Activated CD4-positive, CD25-positive, alpha-beta regulatory T cell treated with anti-CD3 and anti-CD28 coated beads, Interleukin-2, amount 50 U/mL, for 24 hours (primary cell): ENCODE results near the gene LARP7.
A peak's percentile ranks its signal among the peaks of the same experiment; 100 is the strongest.
"Not testable (repeated sequence)": the region's sequence is repeated elsewhere in the genome, so short reads cannot be mapped to it uniquely, and the experiment has no call there.

Source experiments
- ATAC-seq, 2 donors: fragments of 150-1000 bp; cut with Tn5 transposase; one replicate each; pipeline ENCODE4 v1.10.0; 2021; ENCODE audit warnings: mild to moderate bottlenecking in 1 of 2, moderate library complexity in 1 of 2

LARP7 gene

GRCh38 chr4:112651641-112652040 is 14.7 kb downstream of the LARP7 start:
- ATAC-seq = no peak

GRCh38 chr4:112652216-112652615 is 15.3 kb downstream of the LARP7 start:
- ATAC-seq = no peak

- ATAC-seq = no peak
Observed at GRCh38 chr4:112655270-112655669, 18.3 kb downstream of the LARP7 start.

- ATAC-seq = not testable (repeated sequence)
Observed at GRCh38 chr4:112656115-112656514, 19.2 kb downstream of the LARP7 start.

GRCh38 chr4:112664611-112665010 is 27.7 kb downstream of the LARP7 start:
- no peak for ATAC-seq

- no peak for ATAC-seq
Observed at GRCh38 chr4:112668131-112668530, 31.2 kb downstream of the LARP7 start.

GRCh38 chr4:112673076-112673475 is 36.1 kb downstream of the LARP7 start:
- ATAC-seq = no peak

- ATAC-seq = no peak
Observed at GRCh38 chr4:112673686-112674085, 36.7 kb downstream of the LARP7 start.

- no peak for ATAC-seq
Observed at GRCh38 chr4:112674376-112674775, 37.4 kb downstream of the LARP7 start.

- no peak for ATAC-seq
Observed at GRCh38 chr4:112677519-112678091, 40.7 kb downstream of the LARP7 start.

GRCh38 chr4:112680996-112681395 is 44.1 kb downstream of the LARP7 start:
- no peak for ATAC-seq

- ATAC-seq = no peak
Observed at GRCh38 chr4:112693507-112693906, 56.6 kb downstream of the LARP7 start.

GRCh38 chr4:112700679-112701078 is 63.7 kb downstream of the LARP7 start:
- ATAC-seq = no peak

GRCh38 chr4:112702892-112703291 is 65.9 kb downstream of the LARP7 start:
- no peak for ATAC-seq

GRCh38 chr4:112704322-112704721 is 67.4 kb downstream of the LARP7 start:
- no peak for ATAC-seq

- ATAC-seq = peak in 1 of 2 donors; percentile 25
Observed at GRCh38 chr4:112704991-112705845, 68.3 kb downstream of the LARP7 start.

- peak; percentile 53 to 61 for ATAC-seq
Observed at GRCh38 chr4:112705891-112706839, 69.2 kb downstream of the LARP7 start.

GRCh38 chr4:112706840-112707207 is 69.9 kb downstream of the LARP7 start:
- no peak for ATAC-seq
